ENCODE measurements around the gene YOD1.

Gene YOD1

GRCh38 chr1:207022996-207023679, 27.9 kb downstream of the YOD1 start:
- no peak overlapping the region for H3K4me3 ChIP-seq (ENCODE audit: low read depth, low read length)
- no peak overlapping the region for H3K27ac ChIP-seq
- no peaks in the 10 kb centered on the region for H3K36me3 ChIP-seq
- peaks cover 2% of the 10 kb centered on the region for H3K9me3 ChIP-seq (ENCODE audit: severe bottlenecking)
- TF ChIP-seq CTCF (IDR thresholded peaks at IDR 0.05; ENCODE audit: low read depth, low read length), result no peak
- peaks cover 98% of the 10 kb centered on the region for H3K27me3 ChIP-seq (ENCODE audit: insufficient read depth, low read depth, severe bottlenecking)
- DNase-seq, result no peak

- H3K36me3 ChIP-seq, result no peaks in the 10 kb centered on the region
- TF ChIP-seq CTCF (IDR thresholded peaks at IDR 0.05; ENCODE audit: low read depth, low read length), result no peak
- H3K4me3 ChIP-seq (ENCODE audit: low read depth, low read length), result no peak overlapping the region
- peaks cover 98% of the 10 kb centered on the region for H3K27me3 ChIP-seq (ENCODE audit: insufficient read depth, low read depth, severe bottlenecking)
- H3K27ac ChIP-seq, result no peak overlapping the region
- H3K9me3 ChIP-seq (ENCODE audit: severe bottlenecking), result no peaks in the 10 kb centered on the region
- no peak for DNase-seq
Observed at GRCh38 chr1:207021876-207022596, 29.0 kb downstream of the YOD1 start.

GRCh38 chr1:207021139-207021861, 29.7 kb downstream of the YOD1 start:
- DNase-seq, result no peak

GRCh38 chr1:207020709-207021107, 30.3 kb downstream of the YOD1 start:
- no peak for TF ChIP-seq CTCF (IDR thresholded peaks at IDR 0.05; ENCODE audit: low read depth, low read length)
- Histone ChIP-seq H3K36me3 (no peaks in the 10 kb centered on the region), H3K9me3 (ENCODE audit: severe bottlenecking) (no peaks in the 10 kb centered on the region), H3K27ac (no peak overlapping the region), H3K4me3 (ENCODE audit: low read depth, low read length) (no peak overlapping the region), H3K27me3 (ENCODE audit: insufficient read depth, low read depth, severe bottlenecking) (peaks cover 98% of the 10 kb centered on the region)
- no peak for DNase-seq

More at GRCh38 chr1:207021139-207021861, 29.7 kb downstream of the YOD1 start:
- Histone ChIP-seq H3K9me3 (ENCODE audit: severe bottlenecking) (no peaks in the 10 kb centered on the region), H3K36me3 (no peaks in the 10 kb centered on the region), H3K27me3 (ENCODE audit: insufficient read depth, low read depth, severe bottlenecking) (peaks cover 98% of the 10 kb centered on the region), H3K4me3 (ENCODE audit: low read depth, low read length) (no peak overlapping the region), H3K27ac (no peak overlapping the region)
- TF ChIP-seq CTCF (IDR thresholded peaks at IDR 0.05; ENCODE audit: low read depth, low read length), result no peak

- no peaks in the 10 kb centered on the region for H3K36me3 ChIP-seq
- H3K9me3 ChIP-seq (ENCODE audit: severe bottlenecking), result no peaks in the 10 kb centered on the region
- H3K27ac ChIP-seq, result no peak overlapping the region
- H3K4me3 ChIP-seq (ENCODE audit: low read depth, low read length), result no peak overlapping the region
- TF ChIP-seq CTCF (IDR thresholded peaks at IDR 0.05; ENCODE audit: low read depth, low read length), result no peak
- peaks cover 98% of the 10 kb centered on the region for H3K27me3 ChIP-seq (ENCODE audit: insufficient read depth, low read depth, severe bottlenecking)
- DNase-seq, result no peak
Observed at GRCh38 chr1:207020065-207020708, 30.8 kb downstream of the YOD1 start.

Data from WERI-Rb-1 (cell line).